ENCODE measurements around the gene MYH6.

GRCh38 chr14:23443881-23444280, 35.8 kb upstream of the MYH6 start:
- TF ChIP-seq, protein P1, sequence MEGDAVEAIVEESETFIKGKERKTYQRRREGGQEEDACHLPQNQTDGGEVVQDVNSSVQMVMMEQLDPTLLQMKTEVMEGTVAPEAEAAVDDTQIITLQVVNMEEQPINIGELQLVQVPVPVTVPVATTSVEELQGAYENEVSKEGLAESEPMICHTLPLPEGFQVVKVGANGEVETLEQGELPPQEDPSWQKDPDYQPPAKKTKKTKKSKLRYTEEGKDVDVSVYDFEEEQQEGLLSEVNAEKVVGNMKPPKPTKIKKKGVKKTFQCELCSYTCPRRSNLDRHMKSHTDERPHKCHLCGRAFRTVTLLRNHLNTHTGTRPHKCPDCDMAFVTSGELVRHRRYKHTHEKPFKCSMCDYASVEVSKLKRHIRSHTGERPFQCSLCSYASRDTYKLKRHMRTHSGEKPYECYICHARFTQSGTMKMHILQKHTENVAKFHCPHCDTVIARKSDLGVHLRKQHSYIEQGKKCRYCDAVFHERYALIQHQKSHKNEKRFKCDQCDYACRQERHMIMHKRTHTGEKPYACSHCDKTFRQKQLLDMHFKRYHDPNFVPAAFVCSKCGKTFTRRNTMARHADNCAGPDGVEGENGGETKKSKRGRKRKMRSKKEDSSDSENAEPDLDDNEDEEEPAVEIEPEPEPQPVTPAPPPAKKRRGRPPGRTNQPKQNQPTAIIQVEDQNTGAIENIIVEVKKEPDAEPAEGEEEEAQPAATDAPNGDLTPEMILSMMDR (IDR thresholded peaks at IDR 0.05 in 8 of 11, conservative IDR thresholded peaks at IDR 0.05 in 3 of 11): no peak
- TF ChIP-seq POLR2A (IDR thresholded peaks at IDR 0.05) (no peak), POLR2AphosphoS5 (IDR thresholded peaks at IDR 0.05) (no peak)

Measured in spleen (tissue), 7 donors.